ENCODE results near the gene FOS.

DNA sequence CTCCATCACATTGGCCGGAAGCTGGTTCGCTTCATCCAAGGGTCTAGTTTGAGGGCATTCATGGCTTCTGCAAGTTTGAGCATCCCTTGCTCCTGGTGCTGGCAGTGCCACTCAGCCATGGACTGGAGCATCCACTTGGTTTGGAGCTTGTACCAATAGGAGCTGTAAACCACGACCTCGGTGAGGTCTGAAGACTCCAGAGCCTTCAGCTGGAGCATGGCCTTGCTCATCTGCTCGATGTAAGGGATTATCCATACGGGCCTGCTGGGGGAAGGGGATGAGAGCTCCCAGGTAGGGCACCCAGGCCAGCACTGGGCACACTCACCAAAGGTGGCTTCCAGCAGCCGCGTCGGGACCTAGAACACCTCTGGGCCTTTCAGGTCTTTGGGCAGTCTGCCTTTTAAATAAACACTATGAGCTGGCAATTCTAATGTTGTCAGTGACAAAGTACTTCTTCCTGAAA is 13.5 kb downstream of the FOS start:
- TF ChIP-seq EZH2 (IDR thresholded peaks at IDR 0.05; ENCODE audit: insufficient read depth, poor library complexity, severe bottlenecking) (no peak), EZH2phosphoT487 (IDR thresholded peaks at IDR 0.05; ENCODE audit: insufficient read depth, low read depth) (no peak)
